DOHH2 (cell line): ENCODE data around the gene CCM2.
"Not testable (repeated sequence)": the region's sequence is repeated elsewhere in the genome, so short reads cannot be mapped to it uniquely, and the experiment has no call there.

Experiments
- H3F3A ChIP-seq: fragments of 200-600 bp; sonication (generic), shearing (Covaris generic); 2 replicates; pipeline ENCODE4 v1.6.0; 2016; ENCODE audit warnings: antibody characterized with exemption, mild to moderate bottlenecking; ENCODE audit not compliant: control insufficient read depth, insufficient read depth
- H3K27ac ChIP-seq: fragments of 200-600 bp; sonication (generic); 2 replicates; pipeline ENCODE4 v1.5.1; 2014; ENCODE audit warnings: low read depth, mild to moderate bottlenecking, low read length, moderate library complexity
- H3K27me3 ChIP-seq: fragments of 200-600 bp; sonication (generic); 2 replicates; pipeline ENCODE4 v1.6.1; 2014; ENCODE audit warnings: mild to moderate bottlenecking, low read length, mixed read lengths; ENCODE audit not compliant: control insufficient read depth
- H3K36me3 ChIP-seq: fragments of 200-600 bp; sonication (generic); 2 replicates; pipeline ENCODE4 v1.6.1; 2014; ENCODE audit warnings: mild to moderate bottlenecking, low read length, moderate library complexity, mixed read lengths; ENCODE audit not compliant: control insufficient read depth
- H3K4me1 ChIP-seq: fragments of 200-600 bp; sonication (generic); 2 replicates; pipeline ENCODE4 v1.6.1; 2014; ENCODE audit warnings: mild to moderate bottlenecking, low read length, mixed read lengths; ENCODE audit not compliant: control insufficient read depth
- H3K4me2 ChIP-seq: fragments of 200-600 bp; sonication (generic); 2 replicates; pipeline ENCODE4 v1.6.0; 2014; ENCODE audit warnings: mild to moderate bottlenecking, low read length, moderate library complexity
- H3K4me3 ChIP-seq: fragments of 200-600 bp; sonication (generic); 2 replicates; pipeline ENCODE4 v1.5.1; 2014; ENCODE audit warnings: mild to moderate bottlenecking, low read length, mixed read lengths
- H3K79me2 ChIP-seq: fragments of 200-600 bp; sonication (generic); 2 replicates; pipeline ENCODE4 v1.6.1; 2014; ENCODE audit warnings: mild to moderate bottlenecking, low read length, mixed read lengths; ENCODE audit not compliant: control insufficient read depth
- H3K9me2 ChIP-seq: fragments of 200-600 bp; sonication (generic); replicated peaks from 2 replicates; pipeline ENCODE4 v1.6.1; 2014; ENCODE audit warnings: mild to moderate bottlenecking, low read length, mixed read lengths; ENCODE audit not compliant: control insufficient read depth
- H3K9me3 ChIP-seq: fragments of 200-600 bp; sonication (generic); 2 replicates; pipeline ENCODE4 v1.6.1; 2014; ENCODE audit warnings: antibody characterized with exemption, low read length, mixed read lengths; ENCODE audit not compliant: control insufficient read depth, insufficient read depth
- H4K20me1 ChIP-seq: fragments of 200-600 bp; sonication (generic); 2 replicates; pipeline ENCODE4 v1.6.0; 2014; ENCODE audit warnings: low read depth, mild to moderate bottlenecking, antibody characterized with exemption, low read length, moderate library complexity; ENCODE audit not compliant: control insufficient read depth, insufficient read depth
- EZH2phosphoT487 ChIP-seq: fragments of 200-600 bp; sonication (generic); IDR thresholded peaks from 2 replicates; pipeline ENCODE4 v1.6.1; 2017; ENCODE audit warnings: borderline replicate concordance, mild to moderate bottlenecking, antibody characterized with exemption, low read length, moderate library complexity, mixed read lengths
- TF ChIP-seq, protein P1 (sequence below): fragments of 200-600 bp; sonication (generic); IDR thresholded peaks from one replicate; pipeline ENCODE4 v1.5.1; 2014; ENCODE audit warnings: antibody characterized with exemption, mild to moderate bottlenecking, low read depth, low read length; ENCODE audit not compliant: poor library complexity, severe bottlenecking

Gene CCM2

DNA sequence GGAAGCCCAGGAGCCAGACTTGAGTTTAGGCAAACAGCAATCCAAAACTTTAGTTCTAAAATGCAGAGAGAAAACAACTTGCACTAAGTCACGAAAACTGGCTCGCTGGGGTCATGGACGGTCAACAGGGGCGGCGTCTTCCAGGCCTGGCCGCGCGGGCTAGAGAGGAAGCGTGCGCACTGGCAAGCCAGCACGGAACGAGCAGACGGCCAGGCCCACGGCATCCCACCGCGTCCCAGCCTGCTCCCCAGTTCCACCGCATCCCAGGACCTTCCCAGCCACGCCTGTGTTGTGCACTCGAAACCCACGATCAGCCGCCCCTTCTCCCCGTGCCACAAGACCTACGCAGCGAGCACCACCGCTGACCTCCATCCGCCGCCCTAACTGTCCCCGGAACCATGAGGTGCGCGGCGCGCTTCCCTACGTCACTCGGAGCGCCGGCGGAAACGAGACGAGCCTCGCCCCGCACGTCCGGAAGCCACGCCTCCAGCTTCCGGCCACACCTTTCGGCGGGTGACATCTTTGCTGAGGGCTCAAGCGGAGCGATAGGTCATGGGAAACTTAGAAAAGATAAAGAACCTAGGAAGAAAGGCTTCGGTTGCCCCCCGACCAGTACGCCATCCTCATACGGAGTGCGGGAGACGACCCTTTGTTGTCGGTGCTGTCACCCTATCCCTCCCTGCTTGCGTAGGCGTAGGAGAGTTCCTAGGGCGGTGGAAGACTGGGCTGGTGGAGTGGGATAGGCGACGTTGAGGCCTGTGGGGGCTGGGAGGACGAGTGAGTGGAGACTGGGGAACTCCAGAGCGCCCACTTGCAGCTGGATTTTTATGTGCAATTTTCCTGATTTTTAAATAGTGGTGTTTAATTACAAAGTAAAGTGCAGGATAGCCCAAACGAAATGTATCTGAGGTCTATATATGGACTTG, 111.6 kb downstream of the CCM2 start, which contains the start of gene TBRG4:
TSS of gene TBRG4 (minus strand) at position 400 of the 926 bp plus-strand sequence. CDS start 2,460 bp downstream, outside the sequence.
- H3K4me3 ChIP-seq = peak within 1 kb of the TSS; percentile 83
- TF ChIP-seq, protein P1, sequence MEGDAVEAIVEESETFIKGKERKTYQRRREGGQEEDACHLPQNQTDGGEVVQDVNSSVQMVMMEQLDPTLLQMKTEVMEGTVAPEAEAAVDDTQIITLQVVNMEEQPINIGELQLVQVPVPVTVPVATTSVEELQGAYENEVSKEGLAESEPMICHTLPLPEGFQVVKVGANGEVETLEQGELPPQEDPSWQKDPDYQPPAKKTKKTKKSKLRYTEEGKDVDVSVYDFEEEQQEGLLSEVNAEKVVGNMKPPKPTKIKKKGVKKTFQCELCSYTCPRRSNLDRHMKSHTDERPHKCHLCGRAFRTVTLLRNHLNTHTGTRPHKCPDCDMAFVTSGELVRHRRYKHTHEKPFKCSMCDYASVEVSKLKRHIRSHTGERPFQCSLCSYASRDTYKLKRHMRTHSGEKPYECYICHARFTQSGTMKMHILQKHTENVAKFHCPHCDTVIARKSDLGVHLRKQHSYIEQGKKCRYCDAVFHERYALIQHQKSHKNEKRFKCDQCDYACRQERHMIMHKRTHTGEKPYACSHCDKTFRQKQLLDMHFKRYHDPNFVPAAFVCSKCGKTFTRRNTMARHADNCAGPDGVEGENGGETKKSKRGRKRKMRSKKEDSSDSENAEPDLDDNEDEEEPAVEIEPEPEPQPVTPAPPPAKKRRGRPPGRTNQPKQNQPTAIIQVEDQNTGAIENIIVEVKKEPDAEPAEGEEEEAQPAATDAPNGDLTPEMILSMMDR = peak; percentile 85
- TF ChIP-seq EZH2phosphoT487 = no peak
- peaks cover 55% of the 10 kb centered on the region for H3K79me2 ChIP-seq
- peak within 1 kb of the TSS; percentile 84 for H3K27ac ChIP-seq
- H3K9me3 ChIP-seq = no peaks in the 10 kb centered on the region
- peaks cover 12% of the 10 kb centered on the region; the same call in 1 of the 2 replicates for H3F3A ChIP-seq
- peaks cover 47% of the 10 kb centered on the region for H3K36me3 ChIP-seq
- H4K20me1 ChIP-seq = peaks cover 31% of the 10 kb centered on the region
- peak within 1 kb of the TSS; percentile 71 for H3K4me2 ChIP-seq
- H3K9me2 ChIP-seq = no peaks in the 10 kb centered on the region
- no peaks in the 10 kb centered on the region for H3K27me3 ChIP-seq
- H3K4me1 ChIP-seq = peaks cover 50% of the 10 kb centered on the region

DNA sequence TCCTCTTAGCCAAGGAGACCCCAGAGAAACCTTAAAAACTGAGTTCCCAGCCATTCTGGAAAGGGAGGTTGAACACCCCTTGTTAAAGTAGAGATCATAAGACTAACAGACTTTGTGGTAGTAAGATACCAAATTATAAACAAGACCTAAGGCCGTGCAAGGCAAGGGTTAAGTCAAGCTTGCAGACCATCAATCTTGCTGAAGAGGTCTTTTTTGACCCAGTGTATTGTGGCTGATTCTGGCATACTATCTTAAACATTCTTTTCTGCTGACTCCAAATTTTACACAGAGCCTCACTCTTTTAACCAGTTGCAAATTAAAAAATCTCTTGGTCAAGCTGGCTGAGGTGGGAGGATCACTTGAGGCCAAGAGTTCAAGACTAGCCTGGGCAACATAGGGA, 112.6 kb downstream of the CCM2 start:
- Histone ChIP-seq H3K27ac (no peak overlapping the region), H3F3A (peaks cover 12% of the 10 kb centered on the region; the same call in 1 of the 2 replicates), H3K4me1 (peaks cover 48% of the 10 kb centered on the region), H3K4me3 (peak overlapping the region; percentile 83), H3K27me3 (no peaks in the 10 kb centered on the region), H4K20me1 (peaks cover 22% of the 10 kb centered on the region), H3K36me3 (peaks cover 36% of the 10 kb centered on the region), H3K9me3 (no peaks in the 10 kb centered on the region), H3K9me2 (no peaks in the 10 kb centered on the region), H3K4me2 (peak overlapping the region; percentile 71), H3K79me2 (peaks cover 44% of the 10 kb centered on the region)
- TF ChIP-seq, protein P1 = no peak
- no peak for TF ChIP-seq EZH2phosphoT487

DNA sequence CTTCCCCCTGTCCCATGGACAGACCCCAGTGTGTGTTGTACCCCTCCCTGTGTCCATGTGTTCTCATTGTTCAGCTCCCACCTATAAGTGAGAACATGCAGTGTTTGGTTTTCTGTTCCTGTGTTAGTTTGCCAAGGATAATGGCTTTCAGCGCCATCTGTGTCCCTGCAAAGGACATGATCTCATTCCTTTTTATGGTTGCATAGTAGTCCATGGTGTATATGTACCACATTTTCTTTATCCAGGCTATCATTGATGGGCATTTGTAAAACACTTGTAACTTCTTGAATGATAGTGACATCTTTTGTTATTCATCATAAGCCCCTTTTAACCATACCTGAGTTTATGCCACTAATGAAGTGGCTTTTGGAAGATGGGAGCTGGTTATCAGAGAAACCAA, 114.3 kb downstream of the CCM2 start:
- Histone ChIP-seq H3K4me1 (peaks cover 44% of the 10 kb centered on the region), H3K36me3 (peaks cover 20% of the 10 kb centered on the region), H3K79me2 (peaks cover 28% of the 10 kb centered on the region)
- H3K27me3 ChIP-seq, H3K27ac ChIP-seq, H3K4me3 ChIP-seq, H3K9me2 ChIP-seq, H4K20me1 ChIP-seq, H3K4me2 ChIP-seq, H3F3A ChIP-seq, H3K9me3 ChIP-seq: not testable (repeated sequence)

DNA sequence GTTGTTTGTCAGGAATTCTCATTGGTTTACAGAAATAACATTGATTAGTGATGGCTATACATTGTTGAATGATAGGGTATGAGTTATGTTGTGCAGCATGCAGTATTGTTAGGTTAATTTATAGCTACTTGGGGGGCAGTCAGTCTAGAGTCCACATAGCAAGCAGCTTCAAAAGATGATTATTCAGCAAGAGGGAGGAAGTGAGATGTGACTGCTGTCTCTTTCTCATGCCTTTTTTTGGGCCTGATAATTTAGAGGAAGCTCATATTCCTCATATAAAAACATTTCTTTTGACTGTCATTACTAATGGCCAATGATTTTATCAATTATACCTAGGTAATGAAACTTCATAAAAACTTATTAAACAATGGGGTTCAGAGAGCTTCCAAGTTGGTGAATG, 114.9 kb downstream of the CCM2 start:
- H4K20me1 ChIP-seq = peaks cover 4% of the 10 kb centered on the region; the same call in 1 of the 2 replicates
- H3K4me2 ChIP-seq = peak overlapping the region; percentile 22; the same call in 1 of the 2 replicates
- no peak for TF ChIP-seq EZH2phosphoT487
- TF ChIP-seq, protein P1 = no peak
- H3K36me3 ChIP-seq = peaks cover 13% of the 10 kb centered on the region
- H3K9me2 ChIP-seq = no peaks in the 10 kb centered on the region
- H3K27ac ChIP-seq = no peak overlapping the region
- H3K4me3 ChIP-seq = no peak overlapping the region
- H3F3A ChIP-seq = peaks cover 10% of the 10 kb centered on the region; the same call in 1 of the 2 replicates
- H3K79me2 ChIP-seq = peaks cover 21% of the 10 kb centered on the region
- H3K9me3 ChIP-seq = no peaks in the 10 kb centered on the region
- no peaks in the 10 kb centered on the region for H3K27me3 ChIP-seq
- H3K4me1 ChIP-seq = peaks cover 39% of the 10 kb centered on the region
